Adipose tissue (tissue), 3 donors: ENCODE results near the gene DISC1. TPM values are rescaled to one million over a fixed set of nuclear protein-coding genes. Genes with fewer than 3 reads are reported as not detected.
"Not testable (repeated sequence)": the region's sequence is repeated elsewhere in the genome, so short reads cannot be mapped to it uniquely, and the experiment has no call there.

ENCODE experiments used
- H3K27ac ChIP-seq: one replicate; pipeline ENCODE4 v1.5.1; 2013; ENCODE audit warnings: low read depth, low read length
- WGBS, 3 donors: extraction: QIAGEN DNeasy Blood & Tissue Kit; methylation state at CpG; one replicate each; pipeline ENCODE4 v1.1.7; 2013; 5-methylcytosine and 5-hydroxymethylcytosine counted together
- polyA plus RNA-seq, 3 donors: library from polyadenylated mRNA; stranded (reverse); fragments of 200-250 nt; gene quantifications; one replicate each; pipeline ENCODE4 v1.2.3, GENCODE V29; 2013
- donor health status: healthy with polysubstance abuse.
- donor health status: Bipolar disorder and iron deficiency.
- donor health status: healthy.

The DISC1 gene
- polyA plus RNA-seq, 3 donors = 0.48 to 1.5 (median 1.4) TPM

DNA sequence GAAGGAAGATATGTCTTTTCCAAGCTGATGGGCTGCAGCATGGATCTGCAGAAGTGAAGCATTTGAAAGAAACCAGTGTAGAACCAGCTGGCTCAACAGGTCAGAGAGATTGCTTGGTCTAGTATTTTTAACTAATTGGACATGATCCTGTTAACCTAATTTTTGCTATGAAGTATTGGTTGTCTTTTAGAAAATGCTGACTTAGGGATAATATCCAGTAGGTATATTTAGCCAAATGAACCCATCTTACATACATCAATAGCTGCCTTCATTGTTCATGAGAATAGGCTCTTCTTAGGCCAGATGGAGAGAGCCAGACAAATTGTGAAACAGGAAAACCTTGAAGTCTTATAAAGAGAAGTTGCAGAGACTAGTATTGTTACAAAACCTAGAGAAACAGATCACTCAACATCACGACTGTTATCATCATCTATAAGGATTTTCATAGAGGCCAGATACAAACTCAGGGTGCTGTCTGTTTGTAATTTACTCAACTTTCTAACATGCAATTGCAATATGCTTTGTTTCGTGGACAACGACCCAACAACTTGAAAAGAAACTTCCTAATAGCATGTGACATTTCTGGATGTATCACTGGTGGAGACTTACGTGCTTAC, 148.2 kb downstream of the DISC1 start:
- WGBS, 3 donors = 64 to 93% (median 69%) methylated on average over 4 of the region's 4 CpGs
- H3K27ac ChIP-seq = no peak overlapping the region

DNA sequence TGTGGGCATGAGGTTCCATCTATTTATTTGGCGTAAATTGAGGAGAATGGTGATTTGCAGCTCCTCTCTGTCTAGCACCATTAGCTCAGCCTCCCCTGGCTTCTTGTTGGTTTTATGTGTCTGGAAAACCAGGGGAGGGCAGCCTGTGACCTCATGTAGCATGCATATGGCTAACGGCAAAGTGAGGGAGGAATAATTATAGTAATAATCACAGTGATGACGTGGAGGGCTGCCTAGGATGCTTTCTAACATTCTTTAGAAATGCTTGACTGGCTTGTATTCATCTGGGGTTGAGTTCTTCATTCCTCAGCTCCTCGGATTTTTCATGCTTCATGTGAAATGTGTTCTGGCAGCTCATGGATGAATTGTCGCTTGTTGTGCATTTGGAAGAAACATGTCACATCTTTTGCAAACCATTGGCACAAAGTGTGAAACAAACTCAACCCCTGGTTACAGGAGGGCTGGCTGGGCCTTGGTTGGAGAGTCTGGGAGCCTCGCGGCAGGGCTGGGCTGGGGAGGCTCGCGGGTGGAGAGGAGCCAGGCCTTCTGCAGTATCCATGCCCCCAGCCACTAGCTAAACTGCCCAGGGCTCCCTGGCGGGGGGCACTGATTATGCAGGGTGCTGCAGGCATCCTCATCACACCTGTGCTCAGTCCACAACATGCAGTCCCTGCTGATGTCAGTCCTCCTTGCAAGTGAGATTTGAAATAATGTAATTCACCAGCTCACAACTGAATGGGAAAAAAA, 149.6 kb downstream of the DISC1 start:
- no peak overlapping the region for H3K27ac ChIP-seq

GRCh38 chr1:231776757-231777062, 150.1 kb downstream of the DISC1 start:
- 71 to 80% (median 80%) methylated on average over 5 of the region's 5 CpGs for WGBS, 3 donors
- no peak overlapping the region for H3K27ac ChIP-seq

More for the DNA sequence above, 149.6 kb downstream of the DISC1 start:
- 89 to 90% (median 89%) methylated on average over 10 of the region's 10 CpGs for WGBS, 3 donors

DNA sequence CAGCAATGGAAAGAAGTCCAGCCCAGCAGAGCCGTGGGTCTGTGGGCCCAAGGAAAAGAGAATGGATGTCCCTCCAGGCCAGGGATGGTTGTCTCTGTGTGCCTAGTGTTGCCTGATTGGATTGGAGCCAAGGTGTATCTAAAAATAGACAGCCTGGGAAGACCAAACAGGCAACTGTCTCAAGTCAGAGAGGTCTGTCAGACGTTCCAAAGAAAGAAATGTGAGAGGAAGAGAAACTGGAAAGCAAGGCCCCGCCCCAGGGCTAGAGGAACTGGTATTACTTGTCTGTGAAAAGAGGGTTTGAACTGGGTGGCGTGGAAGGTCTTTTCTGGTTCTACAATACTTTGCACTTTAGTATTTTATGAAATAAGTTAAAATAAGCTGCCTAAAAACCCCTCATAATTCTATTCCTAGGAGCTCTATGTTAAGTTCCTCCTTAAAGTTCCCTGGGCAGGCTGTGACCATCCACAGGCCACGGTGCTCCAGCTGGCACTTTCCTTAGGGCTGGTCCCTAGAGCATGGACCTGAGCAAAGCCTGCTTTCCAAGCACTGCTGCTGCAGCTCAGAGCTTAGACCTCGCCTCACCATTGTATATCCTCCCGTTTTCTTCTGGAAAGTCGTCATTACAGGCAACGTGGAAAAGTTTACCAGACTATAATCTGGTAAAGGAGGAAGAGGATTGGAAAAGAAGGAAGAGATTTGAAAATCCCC, 151.6 kb downstream of the DISC1 start:
- H3K27ac ChIP-seq = no peak overlapping the region
- WGBS, 3 donors = 52 to 68% (median 59%) methylated on average over 9 of the region's 9 CpGs

DNA sequence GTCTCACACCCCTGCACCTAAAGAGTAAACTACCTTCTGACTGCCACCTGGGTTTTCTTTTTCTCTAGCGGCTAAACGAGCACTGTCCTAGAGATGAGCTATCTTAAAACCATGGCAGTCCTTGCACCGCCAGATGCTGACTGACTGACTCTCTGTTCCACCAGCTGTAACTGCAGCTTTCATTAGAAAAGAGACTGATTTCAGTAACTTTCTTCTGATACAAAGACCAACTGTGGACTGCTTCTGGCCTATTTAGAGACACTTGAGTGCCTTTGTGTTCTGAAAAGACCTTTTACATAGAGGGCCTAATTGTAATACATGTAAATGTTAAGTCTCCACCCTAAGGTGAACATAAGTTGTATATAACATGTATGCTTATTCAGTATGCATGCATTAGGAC, 152.5 kb downstream of the DISC1 start:
- 93 to 97% (median 95%) methylated on average over 3 of the region's 3 CpGs for WGBS, 3 donors
- no peak overlapping the region for H3K27ac ChIP-seq

DNA sequence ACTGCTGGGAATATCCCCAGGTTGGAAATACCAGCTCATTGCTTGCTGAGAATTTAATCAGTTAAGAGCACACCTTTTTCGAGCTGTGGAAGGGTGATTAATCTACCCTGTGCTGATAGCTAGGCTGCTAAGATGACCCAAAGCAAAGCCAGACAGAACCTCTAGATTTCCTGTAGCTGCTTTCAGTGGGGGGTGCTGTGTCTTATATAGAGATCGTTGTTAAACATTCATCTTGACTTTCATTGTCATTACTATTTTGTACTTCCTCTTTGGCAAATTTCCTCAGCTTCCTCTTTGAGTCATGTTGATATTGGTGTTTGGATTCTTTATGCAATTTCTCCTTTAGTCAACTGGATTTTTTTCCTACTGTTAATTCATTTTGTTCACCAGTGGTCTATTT, 155.3 kb downstream of the DISC1 start:
- WGBS, 3 donors = 25 to 30% (median 27%) methylated on average over 2 of the region's 2 CpGs
- no peak overlapping the region for H3K27ac ChIP-seq

DNA sequence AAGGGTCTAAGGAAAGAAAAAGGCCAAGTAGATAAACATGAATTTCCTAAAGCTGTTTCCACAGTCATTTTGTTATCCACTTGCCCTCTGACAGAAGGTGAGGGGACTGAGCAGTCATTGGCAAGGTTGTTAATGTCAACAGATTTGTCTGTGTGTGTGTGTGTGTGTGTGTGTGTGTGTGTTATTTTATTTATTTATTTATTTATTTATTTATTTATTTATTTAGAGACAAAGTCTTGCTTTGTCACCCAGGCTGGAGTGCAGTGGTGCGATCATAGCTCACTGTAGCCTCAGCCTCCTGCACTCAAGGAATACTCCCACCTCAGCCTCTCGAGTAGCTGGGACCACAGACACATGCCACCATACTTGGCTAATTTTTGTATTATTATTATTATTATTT, 158.5 kb downstream of the DISC1 start:
- 95 to 100% (median 96%) methylated on average over 2 of the region's 2 CpGs for WGBS, 3 donors
- not testable (repeated sequence) for H3K27ac ChIP-seq

- no peak overlapping the region for H3K27ac ChIP-seq
- 58 to 90% (median 63%) methylated on average over 1 of the region's 1 CpG for WGBS, 3 donors
Observed at GRCh38 chr1:231786126-231786525, 159.5 kb downstream of the DISC1 start.

- H3K27ac ChIP-seq = no peak overlapping the region
- WGBS, 3 donors = 66 to 82% (median 72%) methylated on average over 2 of the region's 2 CpGs
Observed at GRCh38 chr1:231792634-231793033, 166.0 kb downstream of the DISC1 start.

GRCh38 chr1:231793893-231794292, 167.3 kb downstream of the DISC1 start:
- 96 to 98% (median 96%) methylated on average over 6 of the region's 6 CpGs for WGBS, 3 donors
- H3K27ac ChIP-seq = no peak overlapping the region

GRCh38 chr1:231796141-231796540, 169.6 kb downstream of the DISC1 start:
- WGBS, 3 donors = 71 to 82% (median 81%) methylated on average over 6 of the region's 6 CpGs
- no peak overlapping the region for H3K27ac ChIP-seq

GRCh38 chr1:231799363-231799986, 172.9 kb downstream of the DISC1 start:
- no peak overlapping the region for H3K27ac ChIP-seq
- WGBS, 3 donors = 68 to 78% (median 74%) methylated on average over 6 of the region's 6 CpGs

DNA sequence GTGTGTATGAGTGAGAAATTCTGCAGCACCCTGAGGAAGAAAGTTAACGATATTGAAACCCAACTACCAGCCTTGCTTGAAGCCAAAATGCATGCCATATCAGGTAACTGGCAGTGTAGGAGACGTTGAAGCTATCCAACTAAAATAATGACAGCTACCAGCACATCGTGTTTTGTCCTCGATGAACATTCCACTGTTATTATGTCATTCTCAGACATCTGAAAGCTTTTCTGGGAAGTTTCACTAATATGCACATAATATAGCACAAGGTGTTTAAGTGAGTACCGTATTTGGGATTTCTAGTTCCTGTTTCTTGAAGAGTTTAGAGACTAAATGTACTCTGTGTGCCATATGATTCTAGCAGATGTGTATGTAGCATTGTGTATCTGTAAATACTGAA, 173.5 kb downstream of the DISC1 start:
- H3K27ac ChIP-seq = no peak overlapping the region
- 67 to 77% (median 76%) methylated on average over 5 of the region's 5 CpGs for WGBS, 3 donors

DNA sequence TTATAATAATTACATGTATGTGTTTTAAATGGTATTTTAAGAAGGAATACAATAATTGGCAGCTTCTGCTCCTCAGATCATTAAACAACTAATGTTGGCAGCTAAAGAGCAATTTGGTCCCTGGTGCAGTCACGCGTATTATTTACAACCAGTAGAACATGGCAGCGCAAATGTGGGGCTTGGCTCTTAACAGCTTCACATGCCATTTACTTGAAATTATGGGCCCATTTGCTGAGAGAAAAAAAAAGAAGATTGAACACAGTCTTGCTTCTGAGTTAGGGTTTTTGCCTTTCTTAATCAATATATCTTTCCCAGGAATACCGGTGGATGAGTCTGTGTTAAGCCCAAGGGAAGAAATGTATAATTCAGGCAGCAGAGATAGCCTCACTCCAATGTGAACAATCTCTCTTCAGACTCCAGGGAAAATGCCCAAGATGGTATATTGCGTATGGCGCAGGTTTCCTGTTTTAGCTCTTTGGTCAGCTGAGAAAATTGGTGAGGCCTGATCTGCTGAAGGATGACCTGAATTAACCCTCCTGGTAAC, 174.5 kb downstream of the DISC1 start:
- no peak overlapping the region for H3K27ac ChIP-seq
- WGBS, 3 donors = 89 to 97% (median 97%) methylated on average over 6 of the region's 6 CpGs

DNA sequence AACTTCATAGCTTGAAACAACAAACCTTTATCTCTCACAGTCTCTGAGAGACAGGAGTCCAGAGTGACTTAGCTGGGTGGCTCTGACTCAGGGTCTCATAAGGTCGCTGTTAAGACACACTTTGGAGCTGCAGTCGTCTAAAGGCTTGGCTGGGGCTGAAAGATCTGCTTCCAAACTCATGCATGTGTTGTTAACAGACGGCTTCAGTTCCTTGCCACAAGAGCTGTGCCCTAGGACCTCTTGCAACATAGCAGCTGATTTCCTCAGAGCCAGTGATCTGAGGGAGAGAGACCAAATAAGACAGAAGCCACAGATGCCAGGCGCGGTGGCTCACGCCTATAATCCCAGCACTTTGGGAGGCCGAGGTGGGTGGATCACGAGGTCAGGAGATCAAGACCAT, 176.8 kb downstream of the DISC1 start:
- 48 to 77% (median 49%) methylated on average over 7 to 8 of the region's 8 CpGs for WGBS, 3 donors

GRCh38 chr1:231806623-231807495, 180.3 kb downstream of the DISC1 start:
- 69 to 81% (median 78%) methylated on average over 21 of the region's 21 CpGs for WGBS, 3 donors
- no peak overlapping the region for H3K27ac ChIP-seq

More for the DNA sequence above, 176.8 kb downstream of the DISC1 start:
- no peak overlapping the region for H3K27ac ChIP-seq

GRCh38 chr1:231807541-231807940, 181.0 kb downstream of the DISC1 start:
- H3K27ac ChIP-seq = no peak overlapping the region
- 56 to 94% (median 92%) methylated on average over 2 of the region's 2 CpGs for WGBS, 3 donors

DNA sequence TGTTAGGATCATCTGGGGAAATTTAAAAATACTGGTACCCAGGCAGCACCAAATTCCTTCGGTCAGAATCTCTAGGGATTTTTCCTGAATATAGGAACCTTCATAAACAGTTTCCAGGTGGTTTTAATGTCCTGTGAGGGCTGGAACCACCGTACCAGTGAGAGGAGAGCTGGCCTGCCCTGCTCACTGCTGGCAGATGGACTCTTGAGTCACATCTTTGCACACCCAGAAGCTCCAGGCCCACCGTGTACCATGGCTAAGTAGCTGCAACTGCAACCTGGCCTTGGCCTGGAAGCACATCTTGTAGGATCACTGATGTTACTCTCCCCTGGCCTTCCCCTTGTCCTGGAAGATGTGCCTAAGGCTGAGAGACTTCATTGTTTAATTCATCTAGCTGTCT, 181.5 kb downstream of the DISC1 start:
- 88 to 93% (median 92%) methylated on average over 3 of the region's 3 CpGs for WGBS, 3 donors
- H3K27ac ChIP-seq = no peak overlapping the region
